ENCODE data around the gene SYT15.

SYT15 gene

GRCh38 chr10:46546591-46547540 is 32.1 kb upstream of the SYT15 start:
- in situ Hi-C loops (cut with HindIII; ENCODE audit: low sequenced_read_pairs) = no loop called here
- no peak for DNase-seq (ENCODE audit: low read depth, low spot score)
- H3K4me3 ChIP-seq (ENCODE audit: low read depth, low read length) = no peak overlapping the region
- TF ChIP-seq CTCF (IDR thresholded peaks at IDR 0.05; ENCODE audit: low read depth, low read length) = no peak

- no peak for DNase-seq (ENCODE audit: low read depth, low spot score)
- TF ChIP-seq CTCF (IDR thresholded peaks at IDR 0.05; ENCODE audit: low read depth, low read length) = no peak
- in situ Hi-C loops (cut with HindIII; ENCODE audit: low sequenced_read_pairs) = no loop called here
- no peak overlapping the region for H3K4me3 ChIP-seq (ENCODE audit: low read depth, low read length)
Observed at GRCh38 chr10:46547541-46548497, 31.1 kb upstream of the SYT15 start.

- TF ChIP-seq CTCF (IDR thresholded peaks at IDR 0.05; ENCODE audit: low read depth, low read length) = no peak
- DNase-seq (ENCODE audit: low read depth, low spot score) = no peak
- in situ Hi-C loops (cut with HindIII; ENCODE audit: low sequenced_read_pairs) = no loop called here
- H3K4me3 ChIP-seq (ENCODE audit: low read depth, low read length) = no peak overlapping the region
Observed at GRCh38 chr10:46548498-46549090, 30.3 kb upstream of the SYT15 start.

- no peak overlapping the region for H3K4me3 ChIP-seq (ENCODE audit: low read depth, low read length)
- no peak for TF ChIP-seq CTCF (IDR thresholded peaks at IDR 0.05; ENCODE audit: low read depth, low read length)
- DNase-seq (ENCODE audit: low read depth, low spot score) = no peak
- in situ Hi-C loops (cut with HindIII; ENCODE audit: low sequenced_read_pairs) = no loop called here
Observed at GRCh38 chr10:46549171-46550075, 29.5 kb upstream of the SYT15 start.

GRCh38 chr10:46550076-46550790 is 28.7 kb upstream of the SYT15 start:
- in situ Hi-C loops (cut with HindIII; ENCODE audit: low sequenced_read_pairs) = no loop called here
- H3K4me3 ChIP-seq (ENCODE audit: low read depth, low read length) = no peak overlapping the region
- no peak for DNase-seq (ENCODE audit: low read depth, low spot score)
- no peak for TF ChIP-seq CTCF (IDR thresholded peaks at IDR 0.05; ENCODE audit: low read depth, low read length)

Data from astrocyte of the spinal cord (primary cell).